ENCODE measurements around the gene RTL10.

DNA sequence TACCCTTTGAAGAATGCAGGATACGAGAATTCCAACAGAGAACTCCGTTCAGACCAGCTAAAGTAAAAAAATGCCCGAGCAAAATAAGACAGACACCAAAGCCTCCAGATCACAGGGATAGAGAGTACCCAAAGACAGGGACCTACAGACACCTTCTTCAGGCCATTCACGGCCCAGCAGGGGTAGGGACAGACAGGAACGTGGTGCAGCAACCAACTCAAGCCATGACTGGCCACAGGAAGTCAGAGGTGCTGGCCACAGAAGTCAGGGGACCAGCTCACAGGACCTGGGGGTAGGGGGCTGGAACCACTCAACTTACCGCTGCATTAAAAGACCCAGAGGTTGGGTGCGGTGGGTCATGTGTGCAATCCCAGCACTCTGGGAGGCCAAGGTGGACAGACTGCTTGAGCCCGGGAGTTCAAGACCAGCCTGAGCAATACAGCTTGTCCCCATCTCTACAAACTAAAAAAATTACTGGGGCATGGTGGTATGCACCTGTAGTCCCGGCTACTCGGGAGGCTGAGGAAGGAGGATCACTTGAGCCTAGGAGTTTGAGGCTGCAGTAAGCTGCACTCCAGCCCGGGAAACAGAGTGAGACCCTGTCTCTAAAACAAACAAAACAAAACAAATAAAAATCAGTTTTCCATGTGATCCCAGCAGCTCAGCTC is 47.0 kb upstream of the RTL10 start:
- no peak for TF ChIP-seq CTCF (IDR thresholded peaks at IDR 0.05; ENCODE audit: low read length)
- TF ChIP-seq EZH2 (optimal IDR thresholded peaks at IDR 0.05; ENCODE audit: low read depth, low read length) = no peak

All from MM.1S (cell line).